Caki2 (cell line): Measurements from ENCODE around the gene FLYWCH2. TPM values are rescaled to one million over a fixed set of nuclear protein-coding genes. Genes with fewer than 3 reads are reported as not detected.
"Not testable (repeated sequence)": the region's sequence is repeated elsewhere in the genome, so short reads cannot be mapped to it uniquely, and the experiment has no call there.

Experiments used
- DNase-seq: peaks from one replicate; pipeline ENCODE4 v3.0.0-alpha.2; 2015; ENCODE audit warnings: low read depth
- in situ Hi-C: cut with HindIII; loops from 2 replicates; pipeline ENCODE4 v1.10.0; 2016; ENCODE audit warnings: low sequenced_read_pairs, low pct_unique_long_range_greater_than_20kb, mixed read lengths
- total RNA-seq: library from RNA; depleted of rRNA; stranded (reverse); fragments of >200 nt; shearing (Covaris generic); gene quantifications from 2 replicates; pipeline ENCODE4 v1.2.3, GENCODE V29; 2014; ENCODE audit warnings: low replicate concordance

The FLYWCH2 gene
- total RNA-seq, 1 experiment from 2014 or later, result 161 TPM

GRCh38 chr16:2927010-2927646 is 44.1 kb downstream of the FLYWCH2 start:
- peak; percentile 82 for DNase-seq
- in situ Hi-C loops, result no loop called here

- in situ Hi-C loops, DNase-seq: not testable (repeated sequence)
Measured at GRCh38 chr16:2928151-2928550, 45.1 kb downstream of the FLYWCH2 start.

- no peak for DNase-seq
- in situ Hi-C loops, result no loop called here
Measured at GRCh38 chr16:2928796-2929195, 45.8 kb downstream of the FLYWCH2 start.

GRCh38 chr16:2929693-2930092 is 46.7 kb downstream of the FLYWCH2 start:
- no peak for DNase-seq
- in situ Hi-C loops, result no loop called here

- no peak for DNase-seq
- in situ Hi-C loops, result no loop called here
Measured at GRCh38 chr16:2930236-2930635, 47.2 kb downstream of the FLYWCH2 start.

- DNase-seq, in situ Hi-C loops: not testable (repeated sequence)
Measured at GRCh38 chr16:2931231-2931914, 48.4 kb downstream of the FLYWCH2 start.

- in situ Hi-C loops, result no loop called here
- DNase-seq, result no peak
Measured at GRCh38 chr16:2933136-2933535, 50.1 kb downstream of the FLYWCH2 start.

- no peak for DNase-seq
- in situ Hi-C loops, result no loop called here
Measured at GRCh38 chr16:2933701-2934100, 50.7 kb downstream of the FLYWCH2 start.

- in situ Hi-C loops, result no loop called here
- DNase-seq, result no peak
Measured at GRCh38 chr16:2934450-2934849, 51.4 kb downstream of the FLYWCH2 start.

GRCh38 chr16:2936436-2937011 is 53.5 kb downstream of the FLYWCH2 start:
- in situ Hi-C loops, result no loop called here
- DNase-seq, result no peak

- no peak for DNase-seq
- in situ Hi-C loops, result no loop called here
Measured at GRCh38 chr16:2937170-2937569, 54.2 kb downstream of the FLYWCH2 start.

- in situ Hi-C loops, result no loop called here
- DNase-seq, result no peak
Measured at GRCh38 chr16:2938206-2938605, 55.2 kb downstream of the FLYWCH2 start.

- in situ Hi-C loops, result no loop called here
- DNase-seq, result no peak
Measured at GRCh38 chr16:2939968-2940367, 57.0 kb downstream of the FLYWCH2 start.

GRCh38 chr16:2942045-2942444 is 59.0 kb downstream of the FLYWCH2 start:
- no peak for DNase-seq
- in situ Hi-C loops, result no loop called here

GRCh38 chr16:2943716-2944115 is 60.7 kb downstream of the FLYWCH2 start:
- DNase-seq, in situ Hi-C loops: not testable (repeated sequence)

- DNase-seq, result no peak
- in situ Hi-C loops, result no loop called here
Measured at GRCh38 chr16:2946649-2947048, 63.6 kb downstream of the FLYWCH2 start.
